ENCODE data around the gene RANGAP1. TPM values are rescaled to one million over a fixed set of nuclear protein-coding genes. Genes with fewer than 3 reads are reported as not detected.

Gene RANGAP1
- total RNA-seq, 1 donor from 2014 or later, result 65.0 TPM

GRCh38 chr22:41238570-41239442 lies 47.2 kb downstream of the RANGAP1 start:
- H3K27me3 ChIP-seq (ENCODE audit: control insufficient read depth, insufficient read depth, low read length), result no peaks in the 10 kb centered on the region
- H3K4me3 ChIP-seq (ENCODE audit: low read depth, low read length), result peak overlapping the region; percentile 39
- TF ChIP-seq CTCF (IDR thresholded peaks at IDR 0.05; ENCODE audit: insufficient read depth, low read length, severe bottlenecking), result no peak
- FAIRE-seq (no peak), DNase-seq (ENCODE audit: low read depth) (no peak)
- no peaks in the 10 kb centered on the region for H3K36me3 ChIP-seq (ENCODE audit: control insufficient read depth, insufficient read depth, low read length)

- FAIRE-seq (no peak), DNase-seq (ENCODE audit: low read depth) (peak; percentile 49)
- no peaks in the 10 kb centered on the region for H3K36me3 ChIP-seq (ENCODE audit: control insufficient read depth, insufficient read depth, low read length)
- peak; percentile 87 for TF ChIP-seq CTCF (IDR thresholded peaks at IDR 0.05; ENCODE audit: insufficient read depth, low read length, severe bottlenecking)
- no peaks in the 10 kb centered on the region for H3K27me3 ChIP-seq (ENCODE audit: control insufficient read depth, insufficient read depth, low read length)
- peak overlapping the region; percentile 39 for H3K4me3 ChIP-seq (ENCODE audit: low read depth, low read length)
Observed at GRCh38 chr22:41237707-41238569, 48.0 kb downstream of the RANGAP1 start.

- no peaks in the 10 kb centered on the region for H3K36me3 ChIP-seq (ENCODE audit: control insufficient read depth, insufficient read depth, low read length)
- H3K27me3 ChIP-seq (ENCODE audit: control insufficient read depth, insufficient read depth, low read length), result no peaks in the 10 kb centered on the region
- DNase-seq (ENCODE audit: low read depth) (no peak), FAIRE-seq (no peak)
- peak overlapping the region; percentile 39 for H3K4me3 ChIP-seq (ENCODE audit: low read depth, low read length)
- TF ChIP-seq CTCF (IDR thresholded peaks at IDR 0.05; ENCODE audit: insufficient read depth, low read length, severe bottlenecking), result no peak
Observed at GRCh38 chr22:41237036-41237706, 48.8 kb downstream of the RANGAP1 start.

- DNase-seq (ENCODE audit: low read depth), result no peak
- Histone ChIP-seq H3K27me3 (ENCODE audit: control insufficient read depth, insufficient read depth, low read length) (no peaks in the 10 kb centered on the region), H3K4me3 (ENCODE audit: low read depth, low read length) (no peak overlapping the region), H3K36me3 (ENCODE audit: control insufficient read depth, insufficient read depth, low read length) (peaks cover 4% of the 10 kb centered on the region)
- no peak for FAIRE-seq
- no peak for TF ChIP-seq CTCF (IDR thresholded peaks at IDR 0.05; ENCODE audit: insufficient read depth, low read length, severe bottlenecking)
Observed at GRCh38 chr22:41234815-41235695, 50.9 kb downstream of the RANGAP1 start.

- no peak for DNase-seq (ENCODE audit: low read depth)
- FAIRE-seq, result peak; percentile 87
- Histone ChIP-seq H3K36me3 (ENCODE audit: control insufficient read depth, insufficient read depth, low read length) (peaks cover 17% of the 10 kb centered on the region), H3K27me3 (ENCODE audit: control insufficient read depth, insufficient read depth, low read length) (no peaks in the 10 kb centered on the region), H3K4me3 (ENCODE audit: low read depth, low read length) (no peak overlapping the region)
- no peak for TF ChIP-seq CTCF (IDR thresholded peaks at IDR 0.05; ENCODE audit: insufficient read depth, low read length, severe bottlenecking)
Observed at GRCh38 chr22:41231369-41231768, 54.6 kb downstream of the RANGAP1 start.
